ENCODE data around the gene ZNF827.

The ZNF827 gene

GRCh38 chr4:145819101-145819852 is 119.3 kb downstream of the ZNF827 start:
- no peak overlapping the region for H2AFZ ChIP-seq (ENCODE audit: low read depth, low read length, severe bottlenecking)
- H3K4me3 ChIP-seq (ENCODE audit: insufficient read depth, low read length, poor library complexity, severe bottlenecking): no peak overlapping the region
- TF ChIP-seq CTCF (IDR thresholded peaks at IDR 0.05; ENCODE audit: insufficient read depth, low read length, poor library complexity, severe bottlenecking) (no peak), EZH2phosphoT487 (conservative IDR thresholded peaks at IDR 0.05; ENCODE audit: low read length) (no peak)
- no peaks in the 10 kb centered on the region for H3K27me3 ChIP-seq (ENCODE audit: low read length)
- no peak overlapping the region for H3K9ac ChIP-seq (ENCODE audit: low read length)
- H3K4me2 ChIP-seq (ENCODE audit: low read depth, low read length, poor library complexity, severe bottlenecking): no peak overlapping the region
- H3F3A ChIP-seq (ENCODE audit: insufficient read depth): 0 out of 2 replicates have a peak, but pooled peaks cover 5% of the 10 kb centered on the region
- no peaks in the 10 kb centered on the region for H3K9me2 ChIP-seq (replicated peaks; ENCODE audit: insufficient read depth, low read length)
- no peaks in the 10 kb centered on the region for H4K20me1 ChIP-seq (ENCODE audit: low read depth, low read length)
- H3K79me2 ChIP-seq (ENCODE audit: insufficient read depth, low read length): no peaks in the 10 kb centered on the region
- no peak overlapping the region for H3K27ac ChIP-seq (ENCODE audit: low read depth, low read length)
- peaks cover 42% of the 10 kb centered on the region for H3K36me3 ChIP-seq (ENCODE audit: low read length)
- H3K9me3 ChIP-seq (ENCODE audit: insufficient read depth, low read length): no peaks in the 10 kb centered on the region

GRCh38 chr4:145818011-145818410 is 120.6 kb downstream of the ZNF827 start:
- Histone ChIP-seq H3K27me3 (ENCODE audit: low read length) (no peaks in the 10 kb centered on the region), H3K79me2 (ENCODE audit: insufficient read depth, low read length) (no peaks in the 10 kb centered on the region), H3K9ac (ENCODE audit: low read length) (no peak overlapping the region), H3F3A (ENCODE audit: insufficient read depth) (0 out of 2 replicates have a peak, but pooled peaks cover 5% of the 10 kb centered on the region), H2AFZ (ENCODE audit: low read depth, low read length, severe bottlenecking) (no peak overlapping the region), H3K36me3 (ENCODE audit: low read length) (peaks cover 43% of the 10 kb centered on the region), H3K4me2 (ENCODE audit: low read depth, low read length, poor library complexity, severe bottlenecking) (no peak overlapping the region), H3K9me3 (ENCODE audit: insufficient read depth, low read length) (no peaks in the 10 kb centered on the region), H3K4me3 (ENCODE audit: insufficient read depth, low read length, poor library complexity, severe bottlenecking) (no peak overlapping the region), H4K20me1 (ENCODE audit: low read depth, low read length) (no peaks in the 10 kb centered on the region), H3K9me2 (replicated peaks; ENCODE audit: insufficient read depth, low read length) (no peaks in the 10 kb centered on the region), H3K27ac (ENCODE audit: low read depth, low read length) (no peak overlapping the region)
- TF ChIP-seq EZH2phosphoT487 (conservative IDR thresholded peaks at IDR 0.05; ENCODE audit: low read length) (no peak), CTCF (IDR thresholded peaks at IDR 0.05; ENCODE audit: insufficient read depth, low read length, poor library complexity, severe bottlenecking) (no peak)

- TF ChIP-seq EZH2phosphoT487 (conservative IDR thresholded peaks at IDR 0.05; ENCODE audit: low read length) (no peak), CTCF (IDR thresholded peaks at IDR 0.05; ENCODE audit: insufficient read depth, low read length, poor library complexity, severe bottlenecking) (no peak)
- Histone ChIP-seq H3K9me3 (ENCODE audit: insufficient read depth, low read length) (no peaks in the 10 kb centered on the region), H3K36me3 (ENCODE audit: low read length) (peaks cover 51% of the 10 kb centered on the region), H3K27ac (ENCODE audit: low read depth, low read length) (no peak overlapping the region), H3F3A (ENCODE audit: insufficient read depth) (0 out of 2 replicates have a peak, but pooled peaks cover 5% of the 10 kb centered on the region), H3K4me3 (ENCODE audit: insufficient read depth, low read length, poor library complexity, severe bottlenecking) (no peak overlapping the region), H4K20me1 (ENCODE audit: low read depth, low read length) (no peaks in the 10 kb centered on the region), H3K27me3 (ENCODE audit: low read length) (no peaks in the 10 kb centered on the region), H3K9me2 (replicated peaks; ENCODE audit: insufficient read depth, low read length) (no peaks in the 10 kb centered on the region), H3K4me2 (ENCODE audit: low read depth, low read length, poor library complexity, severe bottlenecking) (no peak overlapping the region), H3K79me2 (ENCODE audit: insufficient read depth, low read length) (no peaks in the 10 kb centered on the region), H3K9ac (ENCODE audit: low read length) (no peak overlapping the region), H2AFZ (ENCODE audit: low read depth, low read length, severe bottlenecking) (no peak overlapping the region)
Measured at GRCh38 chr4:145816091-145816490, 122.5 kb downstream of the ZNF827 start.
